Measurements from ENCODE around the gene ARID1B. TPM values are rescaled to one million over a fixed set of nuclear protein-coding genes. Genes with fewer than 3 reads are reported as not detected.

Gene ARID1B
- total and polyA plus RNA-seq, 10 of the 15 experiments (the other 5 are each of a cell fraction or from before 2014, with no cell fraction given): 24.7 to 133 (median 54.6) TPM

GRCh38 chr6:156885562-156885961, 108.4 kb downstream of the ARID1B start:
- BruUV-seq (replicated peaks): no TSS peak
- WGBS (ENCODE audit: insufficient coverage, insufficient replicate concordance, low lambda C conversion rate, missing lambda C conversion rate): 92% methylated on average over 2 of the region's 2 CpGs
- SMC1A ChIA-PET (ENCODE audit: uncharacterized antibody, unreplicated experiment): interaction anchor here (1.0 to 2.4 kb wide), 3 partner anchors 25 to 322 kb away, joined by 3 to 9 read pairs (median 5); no protein-coding TSS in a partner anchor
- POLR2A ChIA-PET: no interaction called here
- Histone ChIP-seq H3K4me3 (no peak overlapping the region), H3K4me1 (ENCODE audit: control insufficient read depth, insufficient read depth, low read length) (peaks cover 32% of the 10 kb centered on the region), H3K27ac (ENCODE audit: control insufficient read depth, insufficient read depth) (no peak overlapping the region), H4K20me1 (ENCODE audit: control insufficient read depth, insufficient read depth) (peaks cover 8% of the 10 kb centered on the region), H3K9me3 (replicated peaks; ENCODE audit: control insufficient read depth, insufficient read depth, low read length) (no peaks in the 10 kb centered on the region), H3K27me3 (replicated peaks in 1 of 2; ENCODE audit: control insufficient read depth in 2 of 2, insufficient read depth in 2 of 2, low read length in 1 of 2) (no peaks in the 10 kb centered on the region), H3K9ac (ENCODE audit: control insufficient read depth, insufficient read depth, low read length) (no peak overlapping the region), H2AFZ (ENCODE audit: control insufficient read depth, low read depth, low read length) (no peak overlapping the region), H3K4me2 (ENCODE audit: control insufficient read depth, insufficient read depth) (no peak overlapping the region; the same call in 1 of the 2 replicates), H3K36me3 (ENCODE audit: control insufficient read depth in 2 of 2, insufficient read depth in 2 of 2, low read length in 1 of 2) (no peaks in the 10 kb centered on the region), H3K79me2 (ENCODE audit: control insufficient read depth, insufficient read depth, low read length) (peaks cover 84% of the 10 kb centered on the region)
- in situ Hi-C loops (cut with MboI): no loop called here
- intact Hi-C loops (cut with micrococcal nuclease; ENCODE audit: unreplicated experiment): no loop called here
- FAIRE-seq: no peak
- RAD21 ChIA-PET (ENCODE audit: unreplicated experiment): no interaction called here
- no peak for DNase-seq (ENCODE audit: low read depth, low spot score)
- no peak for ATAC-seq
- CTCF ChIA-PET: no interaction called here
- TF ChIP-seq MAX (IDR thresholded peaks at IDR 0.05; ENCODE audit: low read depth, low read length) (no peak), SMARCA5 (IDR thresholded peaks at IDR 0.05) (no peak), CHD1 (IDR thresholded peaks at IDR 0.05; ENCODE audit: low read depth, low read length) (no peak), CBX3 (IDR thresholded peaks at IDR 0.05; ENCODE audit: borderline replicate concordance, low read depth) (no peak), RCOR1 (conservative IDR thresholded peaks at IDR 0.05; ENCODE audit: low read depth, low read length) (no peak), ZNF217 (IDR thresholded peaks at IDR 0.05) (no peak), TCF12 (IDR thresholded peaks at IDR 0.05; ENCODE audit: low read depth, low read length) (no peak), NFIC (IDR thresholded peaks at IDR 0.05; ENCODE audit: low read depth, low read length) (no peak), JUNB (IDR thresholded peaks at IDR 0.05) (no peak), RBBP5 (conservative IDR thresholded peaks at IDR 0.05) (no peak), LARP7 (IDR thresholded peaks at IDR 0.05) (no peak), IKZF2 (IDR thresholded peaks at IDR 0.05) (no peak), ZBTB4 (CRISPR knock-in tag; IDR thresholded peaks at IDR 0.05) (no peak), NR2C1 (IDR thresholded peaks at IDR 0.05) (no peak), PML (IDR thresholded peaks at IDR 0.05; ENCODE audit: low read length) (no peak)
- TF ChIP-seq, protein P1, sequence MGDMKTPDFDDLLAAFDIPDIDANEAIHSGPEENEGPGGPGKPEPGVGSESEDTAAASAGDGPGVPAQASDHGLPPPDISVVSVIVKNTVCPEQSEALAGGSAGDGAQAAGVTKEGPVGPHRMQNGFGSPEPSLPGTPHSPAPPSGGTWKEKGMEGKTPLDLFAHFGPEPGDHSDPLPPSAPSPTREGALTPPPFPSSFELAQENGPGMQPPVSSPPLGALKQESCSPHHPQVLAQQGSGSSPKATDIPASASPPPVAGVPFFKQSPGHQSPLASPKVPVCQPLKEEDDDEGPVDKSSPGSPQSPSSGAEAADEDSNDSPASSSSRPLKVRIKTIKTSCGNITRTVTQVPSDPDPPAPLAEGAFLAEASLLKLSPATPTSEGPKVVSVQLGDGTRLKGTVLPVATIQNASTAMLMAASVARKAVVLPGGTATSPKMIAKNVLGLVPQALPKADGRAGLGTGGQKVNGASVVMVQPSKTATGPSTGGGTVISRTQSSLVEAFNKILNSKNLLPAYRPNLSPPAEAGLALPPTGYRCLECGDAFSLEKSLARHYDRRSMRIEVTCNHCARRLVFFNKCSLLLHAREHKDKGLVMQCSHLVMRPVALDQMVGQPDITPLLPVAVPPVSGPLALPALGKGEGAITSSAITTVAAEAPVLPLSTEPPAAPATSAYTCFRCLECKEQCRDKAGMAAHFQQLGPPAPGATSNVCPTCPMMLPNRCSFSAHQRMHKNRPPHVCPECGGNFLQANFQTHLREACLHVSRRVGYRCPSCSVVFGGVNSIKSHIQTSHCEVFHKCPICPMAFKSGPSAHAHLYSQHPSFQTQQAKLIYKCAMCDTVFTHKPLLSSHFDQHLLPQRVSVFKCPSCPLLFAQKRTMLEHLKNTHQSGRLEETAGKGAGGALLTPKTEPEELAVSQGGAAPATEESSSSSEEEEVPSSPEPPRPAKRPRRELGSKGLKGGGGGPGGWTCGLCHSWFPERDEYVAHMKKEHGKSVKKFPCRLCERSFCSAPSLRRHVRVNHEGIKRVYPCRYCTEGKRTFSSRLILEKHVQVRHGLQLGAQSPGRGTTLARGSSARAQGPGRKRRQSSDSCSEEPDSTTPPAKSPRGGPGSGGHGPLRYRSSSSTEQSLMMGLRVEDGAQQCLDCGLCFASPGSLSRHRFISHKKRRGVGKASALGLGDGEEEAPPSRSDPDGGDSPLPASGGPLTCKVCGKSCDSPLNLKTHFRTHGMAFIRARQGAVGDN (IDR thresholded peaks at IDR 0.05): no peak
- TF ChIP-seq, protein P2, sequence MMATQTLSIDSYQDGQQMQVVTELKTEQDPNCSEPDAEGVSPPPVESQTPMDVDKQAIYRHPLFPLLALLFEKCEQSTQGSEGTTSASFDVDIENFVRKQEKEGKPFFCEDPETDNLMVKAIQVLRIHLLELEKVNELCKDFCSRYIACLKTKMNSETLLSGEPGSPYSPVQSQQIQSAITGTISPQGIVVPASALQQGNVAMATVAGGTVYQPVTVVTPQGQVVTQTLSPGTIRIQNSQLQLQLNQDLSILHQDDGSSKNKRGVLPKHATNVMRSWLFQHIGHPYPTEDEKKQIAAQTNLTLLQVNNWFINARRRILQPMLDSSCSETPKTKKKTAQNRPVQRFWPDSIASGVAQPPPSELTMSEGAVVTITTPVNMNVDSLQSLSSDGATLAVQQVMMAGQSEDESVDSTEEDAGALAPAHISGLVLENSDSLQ (IDR thresholded peaks at IDR 0.05): no peak

All from GM12878 (cell line).